Fibroblast of the aortic adventitia (primary cell): ENCODE data around the gene NACC1. TPM values are rescaled to one million over a fixed set of nuclear protein-coding genes. Genes with fewer than 3 reads are reported as not detected.

Experiments used
- DNase-seq: peaks from one replicate; pipeline ENCODE4 v3.0.0-alpha.2; 2010; ENCODE audit warnings: low read depth
- H3K4me3 ChIP-seq: 2 replicates; pipeline ENCODE4 v1.5.1; 2011; ENCODE audit warnings: low read depth, mild to moderate bottlenecking, control low read depth, low read length, moderate library complexity
- CTCF ChIP-seq: IDR thresholded peaks from 2 replicates; pipeline ENCODE4 v1.5.1; 2011; ENCODE audit warnings: mild to moderate bottlenecking, low read length, control low read depth, inconsistent platforms; ENCODE audit not compliant: insufficient read depth
- total RNA-seq: library from RNA; depleted of rRNA; stranded (reverse); fragments of >200 nt; gene quantifications from 2 replicates; pipeline ENCODE4 v1.2.3, GENCODE V29; 2012; ENCODE audit warnings: low replicate concordance

Gene NACC1
- total RNA-seq, 1 donor: 51.2 TPM

DNA sequence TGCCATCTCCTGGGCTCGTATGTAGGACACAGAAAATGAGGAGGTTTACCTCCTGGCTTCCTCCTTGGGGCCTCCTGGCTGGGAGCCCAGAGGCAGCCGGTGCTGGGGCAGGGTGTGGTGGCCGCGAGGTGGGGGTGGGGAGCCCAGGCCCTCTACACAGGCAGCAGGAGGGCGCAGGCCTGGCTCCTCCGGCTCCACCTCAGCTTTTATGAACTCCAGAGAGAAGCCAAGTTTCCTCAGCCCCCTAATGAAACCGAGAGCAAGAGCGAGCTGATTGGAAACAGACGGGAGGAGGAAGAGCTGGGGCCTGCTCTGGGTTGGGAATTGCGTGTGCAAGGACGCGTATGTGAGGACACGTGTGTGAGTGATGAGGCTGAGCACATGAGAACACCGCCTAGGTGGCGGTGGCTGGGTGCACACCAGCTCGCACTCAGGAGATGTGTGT lies 38.5 kb upstream of the NACC1 start:
- TF ChIP-seq CTCF: no peak
- peak; percentile 84 for DNase-seq

GRCh38 chr19:13082192-13083007 lies 35.7 kb upstream of the NACC1 start:
- peak; percentile 63 for DNase-seq
- TF ChIP-seq CTCF: peak; percentile 42

More for the DNA sequence above, 38.5 kb upstream of the NACC1 start:
- no peak overlapping the region for H3K4me3 ChIP-seq

GRCh38 chr19:13083008-13083404 lies 35.1 kb upstream of the NACC1 start:
- DNase-seq: no peak
- TF ChIP-seq CTCF: no peak
- no peak overlapping the region for H3K4me3 ChIP-seq

More at GRCh38 chr19:13082192-13083007, 35.7 kb upstream of the NACC1 start:
- H3K4me3 ChIP-seq: no peak overlapping the region

DNA sequence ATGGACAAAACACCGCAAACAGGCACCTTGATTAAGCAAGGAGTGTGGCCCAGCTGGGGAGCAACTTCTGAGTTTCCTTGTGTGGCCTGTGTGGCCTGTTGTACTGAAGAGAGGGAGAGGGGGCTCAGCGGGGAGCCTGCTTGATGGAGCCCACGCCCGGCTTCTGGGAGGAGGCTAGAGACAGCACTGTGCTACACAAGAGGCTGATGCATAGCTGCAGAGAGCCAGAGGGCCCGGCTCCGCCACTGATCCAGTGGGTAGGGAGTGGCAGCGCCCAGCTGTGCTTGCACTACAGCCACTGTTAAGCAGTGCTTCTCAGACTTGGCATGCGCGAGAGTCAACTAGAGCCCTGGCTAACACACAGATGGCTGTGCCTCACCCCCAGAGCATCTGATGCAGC lies 34.4 kb upstream of the NACC1 start:
- H3K4me3 ChIP-seq: no peak overlapping the region
- no peak for TF ChIP-seq CTCF
- no peak for DNase-seq

DNA sequence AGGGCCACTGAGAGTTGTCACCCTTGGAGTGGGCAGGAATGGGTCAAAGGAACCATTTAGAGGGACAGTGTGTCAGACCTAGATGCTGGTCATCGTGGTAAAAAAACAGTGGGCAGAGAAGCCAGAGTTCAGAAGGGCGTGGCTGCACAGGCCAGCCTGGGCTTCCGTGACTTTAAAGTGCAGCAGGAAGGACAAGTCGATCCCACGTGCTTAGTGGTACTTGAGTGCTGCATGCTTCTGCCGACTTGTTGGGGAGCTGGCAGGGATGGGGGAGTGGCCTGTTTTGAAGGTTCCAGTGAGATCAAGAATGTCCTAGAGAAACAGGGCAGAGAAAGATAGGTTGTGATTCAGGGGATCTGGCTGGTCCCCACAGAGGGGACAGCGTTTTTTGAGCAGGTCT lies 32.4 kb upstream of the NACC1 start:
- no peak overlapping the region for H3K4me3 ChIP-seq
- DNase-seq: no peak
- TF ChIP-seq CTCF: no peak

GRCh38 chr19:13086341-13086740 lies 31.7 kb upstream of the NACC1 start:
- no peak for DNase-seq
- no peak for TF ChIP-seq CTCF
- no peak overlapping the region for H3K4me3 ChIP-seq

- DNase-seq: no peak
- no peak overlapping the region for H3K4me3 ChIP-seq
- TF ChIP-seq CTCF: no peak
These were observed 30.8 kb upstream of the NACC1 start for GRCh38 chr19:13087295-13087694.
